Thyroid gland (tissue), 4 donors: ENCODE data around the gene KLHL8. TPM values are rescaled to one million over a fixed set of nuclear protein-coding genes. Genes with fewer than 3 reads are reported as not detected.

ENCODE experiments used
- DNase-seq, 2 donors: peaks; one replicate each; pipeline ENCODE4 v3.0.0-alpha.2; 2019
- H3K27ac ChIP-seq, 3 donors: fragments of 200-600 bp; sonication (generic); 1 replicate in 2 of 3; 2 replicates in 1 of 3; pipeline ENCODE4 v1.5.1; 2016 to 2019; ENCODE audit warnings: mild to moderate bottlenecking in 1 of 3, moderate library complexity in 1 of 3
- H3K27me3 ChIP-seq: fragments of 200-600 bp; sonication (generic); one replicate; pipeline ENCODE4 v1.5.1; 2019
- H3K36me3 ChIP-seq, 2 donors: fragments of 200-600 bp; sonication (generic); one replicate each; pipeline ENCODE4 v1.5.1; 2016 to 2019
- H3K4me1 ChIP-seq, 2 donors: fragments of 200-600 bp; sonication (generic); one replicate each; pipeline ENCODE4 v1.5.1; 2017 to 2019
- H3K4me3 ChIP-seq, 3 donors: fragments of 200-600 bp; sonication (generic); replicated peaks in 1 of 3; 1 replicate in 2 of 3; 2 replicates in 1 of 3; pipeline ENCODE4 v1.5.1; 2016; ENCODE audit warnings: mild to moderate bottlenecking in 1 of 3
- H3K9me3 ChIP-seq: fragments of 200-600 bp; sonication (generic); one replicate; pipeline ENCODE4 v1.5.1; 2017
- CTCF ChIP-seq, 6 experiments: fragments of 200-600 bp in 3 of 6; fragments of 450-650 bp in 3 of 6; sonication (generic) in 3 of 6; IDR thresholded peaks; one replicate each; pipeline ENCODE4 v1.5.1; 2016 to 2019; ENCODE audit warnings: antibody characterized with exemption in 6 of 6, mild to moderate bottlenecking in 2 of 6, inconsistent platforms in 1 of 6, moderate library complexity in 1 of 6
- POLR2A ChIP-seq, 2 donors: fragments of 450-650 bp; IDR thresholded peaks; one replicate each; pipeline ENCODE4 v1.6.1; 2017; ENCODE audit warnings: antibody characterized with exemption in 2 of 2, mild to moderate bottlenecking in 2 of 2, moderate library complexity in 1 of 2
- whole genome bisulfite sequencing, 2 donors: methylation state at CpG; one replicate each; pipeline ENCODE4 v1.1.5; 2017; 5-methylcytosine and 5-hydroxymethylcytosine counted together
- intact Hi-C: fragments of 100-400 bp; cut with DNase I; formaldehyde crosslinking; loops from one replicate; pipeline ENCODE4 v1.15.1; 2023
- total RNA-seq, 4 donors: library from RNA; depleted of rRNA; stranded (reverse); fragments of >200 nt; gene quantifications; one replicate each; pipeline ENCODE4 v1.2.3, GENCODE V29; 2016

KLHL8 gene
- total RNA-seq, 4 donors from 2014 or later = 24.1 to 32.8 (median 27.9) TPM

GRCh38 chr4:87129681-87130080, 90.7 kb downstream of the KLHL8 start:
- intact Hi-C loops = no loop called here
- H3K36me3 ChIP-seq = peaks cover 36 to 51% of the 10 kb centered on the region in 2 donors
- peak; percentile 57 to 62 for DNase-seq
- WGBS, 2 donors = 85 to 88% methylated on average over 6 of the region's 6 CpGs
- TF ChIP-seq POLR2A (IDR thresholded peaks at IDR 0.05) (peak in 1 of 2 donors; percentile 19), CTCF (IDR thresholded peaks at IDR 0.05) (no peak)
- no peaks in the 10 kb centered on the region for H3K27me3 ChIP-seq
- H3K4me1 ChIP-seq = peaks cover 47 to 62% of the 10 kb centered on the region in 2 donors
- H3K27ac ChIP-seq = peak overlapping the region; percentile 56 to 76 (median 73)
- no peaks in the 10 kb centered on the region for H3K9me3 ChIP-seq
- H3K4me3 ChIP-seq = no peak overlapping the region

GRCh38 chr4:87128006-87128705, 92.3 kb downstream of the KLHL8 start:
- Histone ChIP-seq H3K27ac (peak overlapping the region; percentile 18 to 87 (median 73)), H3K9me3 (no peaks in the 10 kb centered on the region), H3K4me3 (no peak overlapping the region), H3K4me1 (peaks cover 62 to 67% of the 10 kb centered on the region in 2 donors), H3K36me3 (peaks cover 28 to 36% of the 10 kb centered on the region in 2 donors), H3K27me3 (no peaks in the 10 kb centered on the region)
- WGBS, 2 donors = 86 to 90% methylated on average over 2 of the region's 2 CpGs
- no peak for DNase-seq
- intact Hi-C loops = no loop called here
- no peak for TF ChIP-seq POLR2A (IDR thresholded peaks at IDR 0.05)
- no peak for TF ChIP-seq CTCF (IDR thresholded peaks at IDR 0.05)

DNA sequence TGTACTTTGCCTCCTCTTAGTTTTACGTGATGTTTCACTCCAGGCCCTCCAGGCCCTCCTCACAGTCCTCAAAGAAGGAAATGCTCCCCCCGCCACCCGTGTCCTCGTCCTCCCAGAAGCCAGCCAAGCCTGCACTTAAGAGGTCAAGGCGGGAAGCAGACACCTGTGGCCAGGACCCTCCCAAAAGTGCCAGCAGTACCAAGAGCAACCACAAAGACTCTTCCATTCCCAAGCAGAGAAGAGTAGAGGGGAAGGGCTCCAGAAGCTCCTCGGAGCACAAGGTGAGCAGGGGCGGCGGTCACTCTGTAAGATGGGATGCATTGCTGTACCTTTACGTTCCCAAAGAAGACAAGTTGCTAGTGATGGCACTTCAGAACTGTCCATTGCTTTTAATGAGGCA, 94.4 kb downstream of the KLHL8 start:
- H3K9me3 ChIP-seq = no peaks in the 10 kb centered on the region
- H3K4me3 ChIP-seq = no peak overlapping the region
- no peaks in the 10 kb centered on the region for H3K27me3 ChIP-seq
- peak; percentile 28 to 54 for DNase-seq
- peaks cover 27 to 28% of the 10 kb centered on the region in 2 donors for H3K36me3 ChIP-seq
- intact Hi-C loops = no loop called here
- H3K4me1 ChIP-seq = peaks cover 66 to 70% of the 10 kb centered on the region in 2 donors
- TF ChIP-seq POLR2A (IDR thresholded peaks at IDR 0.05) (no peak), CTCF (IDR thresholded peaks at IDR 0.05) (peak in 1 of 6 experiments; percentile 13)
- WGBS, 2 donors = 82 to 85% methylated on average over 9 of the region's 9 CpGs
- peak overlapping the region; percentile 71 to 87 (median 73) for H3K27ac ChIP-seq

- intact Hi-C loops = no loop called here
These were observed 98.2 kb downstream of the KLHL8 start for GRCh38 chr4:87122252-87122651.

More at GRCh38 chr4:87122252-87122651, 98.2 kb downstream of the KLHL8 start:
- Histone ChIP-seq H3K27ac (peak overlapping the region; percentile 87 to 96 (median 90)), H3K9me3 (no peaks in the 10 kb centered on the region), H3K36me3 (peaks cover 14 to 24% of the 10 kb centered on the region in 2 donors), H3K27me3 (no peaks in the 10 kb centered on the region), H3K4me1 (peaks cover 85 to 87% of the 10 kb centered on the region in 2 donors), H3K4me3 (no peak overlapping the region)
- TF ChIP-seq CTCF (IDR thresholded peaks at IDR 0.05) (no peak), POLR2A (IDR thresholded peaks at IDR 0.05) (peak in 1 of 2 donors; percentile 7)
- 33 to 47% methylated on average over 4 of the region's 4 CpGs for WGBS, 2 donors
- DNase-seq = peak; percentile 77 to 78
